GM19395 (cell line): ENCODE results near the gene PPP1R27.

Source experiments
- ATAC-seq: cut with Tn5 transposase; IDR thresholded peaks from one replicate; pipeline ENCODE4 v1.9.1; 2021; ENCODE audit warnings: mild to moderate bottlenecking, moderate library complexity; ENCODE audit not compliant: unreplicated experiment

Gene PPP1R27

GRCh38 chr17:81863123-81863675 is 28.3 kb upstream of the PPP1R27 start:
- no peak for ATAC-seq

DNA sequence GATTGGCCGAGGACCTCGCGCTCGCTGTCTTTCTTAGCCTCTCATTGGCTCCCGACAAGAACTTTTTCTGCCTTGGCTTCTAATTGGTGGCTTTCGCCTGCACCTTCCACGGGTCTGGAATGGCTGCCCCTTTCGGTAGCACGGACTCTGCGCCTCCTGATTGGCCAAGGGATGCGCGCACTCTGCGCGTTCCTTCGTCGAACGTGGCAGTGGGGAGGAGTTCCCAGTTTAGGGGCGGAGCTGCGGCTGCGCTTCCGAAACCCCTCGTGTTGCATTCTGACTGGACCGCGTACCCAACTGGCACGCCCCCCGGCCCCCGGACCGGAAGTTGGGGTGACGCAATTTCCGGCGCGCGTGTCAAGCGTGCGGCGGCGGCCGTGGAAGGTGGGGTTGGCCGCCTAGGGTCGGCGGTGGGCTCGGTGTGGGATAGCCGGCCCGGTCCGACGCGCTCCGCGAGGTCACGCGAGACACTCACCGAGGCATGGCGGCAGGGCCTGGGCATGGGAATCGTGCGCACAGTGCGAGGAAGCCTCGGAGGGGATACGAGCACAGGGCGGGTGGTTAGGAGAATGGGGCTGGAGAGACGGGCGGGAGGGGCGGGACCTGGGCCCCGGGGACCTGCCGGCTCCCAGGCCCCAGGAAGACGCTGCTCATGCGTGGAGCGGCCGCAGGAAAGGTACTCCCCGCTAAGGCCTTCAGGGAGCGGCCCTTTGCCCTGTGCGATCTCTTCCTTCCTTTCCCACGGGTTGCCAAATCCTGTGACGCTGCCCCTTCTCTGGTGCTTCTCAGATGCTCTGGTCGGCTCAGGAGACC is 26.1 kb upstream of the PPP1R27 start:
- peak; percentile 81 for ATAC-seq

GRCh38 chr17:81859906-81860755 is 25.3 kb upstream of the PPP1R27 start, which contains the start of gene P4HB:
Gene P4HB, minus strand, starts transcription at chr17:81860535. Its CDS starts 64 bp downstream, at chr17:81860471.
- ATAC-seq, result no peak

GRCh38 chr17:81858967-81859905 is 24.4 kb upstream of the PPP1R27 start:
- ATAC-seq, result no peak

DNA sequence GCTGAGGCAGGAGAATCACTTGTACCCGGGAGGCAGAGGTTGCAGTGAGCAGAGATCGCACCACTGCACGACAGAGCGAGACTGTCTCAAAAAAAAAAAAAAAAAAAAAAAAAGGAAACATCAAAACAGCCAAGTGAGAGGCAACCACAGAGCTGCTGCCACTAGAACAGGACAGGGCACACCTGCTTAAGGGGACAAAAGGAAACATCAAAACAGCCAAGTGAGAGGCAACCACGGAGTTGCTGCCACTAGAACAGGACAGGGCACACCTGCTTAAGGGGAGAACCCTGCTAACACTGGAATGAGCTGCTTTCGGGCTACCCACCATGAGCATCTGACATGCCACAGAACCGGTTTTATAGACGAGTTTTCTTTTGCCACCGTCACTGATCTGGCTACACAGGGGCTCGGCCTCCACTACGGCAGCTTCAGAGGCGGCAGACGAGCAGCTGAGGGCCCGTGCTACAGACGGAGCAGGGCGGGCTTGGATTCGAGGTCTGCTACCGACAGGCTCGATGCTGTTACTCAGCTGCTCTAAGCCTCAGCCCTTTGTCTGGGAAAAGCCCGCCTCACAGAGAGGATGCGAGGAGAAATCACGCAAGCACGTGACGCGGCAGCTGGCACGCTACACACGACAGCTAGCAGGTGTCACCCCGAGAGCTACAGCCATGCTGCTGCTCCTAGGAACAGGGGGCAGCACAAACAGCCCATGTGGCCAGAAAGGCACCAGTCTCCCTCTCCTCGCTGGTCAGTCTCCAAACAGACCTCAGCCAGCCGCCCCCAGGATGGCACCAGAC is 23.5 kb upstream of the PPP1R27 start:
- no peak for ATAC-seq

DNA sequence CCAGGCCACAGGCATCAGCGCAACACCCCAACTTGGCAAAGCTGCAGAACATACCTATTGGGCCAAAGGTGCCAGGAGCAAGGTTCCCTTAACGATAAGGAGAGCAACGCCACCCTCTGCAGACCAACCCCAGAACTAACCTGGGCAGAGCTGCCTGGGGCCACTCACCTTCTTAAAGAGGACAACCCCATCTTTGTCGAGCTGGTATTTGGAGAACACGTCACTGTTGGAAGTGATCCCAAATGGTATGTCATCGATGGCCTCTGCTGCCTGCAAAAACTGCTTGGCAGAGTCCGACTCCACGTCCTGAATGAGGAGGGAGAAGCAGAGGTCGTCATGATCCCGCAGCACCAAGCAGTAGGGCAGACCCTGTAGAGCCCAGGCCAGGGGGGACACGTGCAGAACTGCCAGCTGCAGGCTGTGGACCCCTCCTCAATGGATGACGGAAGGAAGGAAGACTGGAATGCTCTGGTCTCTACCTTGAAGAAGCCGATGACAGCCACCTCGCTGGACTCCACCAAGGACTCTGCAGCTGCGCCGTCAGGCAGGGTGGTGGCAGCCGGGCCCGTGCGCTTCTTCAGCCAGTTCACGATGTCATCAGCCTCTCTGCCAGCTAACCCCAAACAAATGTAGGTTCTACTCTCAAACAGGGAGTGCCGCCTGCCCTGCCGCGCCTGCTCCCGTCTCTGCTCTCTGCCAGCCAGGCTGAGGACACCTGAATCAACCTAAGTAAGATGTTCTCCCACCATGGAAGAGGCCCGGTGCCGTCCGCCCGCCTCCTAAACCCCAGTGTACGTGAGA is 20.3 kb upstream of the PPP1R27 start:
- ATAC-seq, result no peak

- ATAC-seq, result no peak
Measured at GRCh38 chr17:81852237-81852636, 17.4 kb upstream of the PPP1R27 start.

DNA sequence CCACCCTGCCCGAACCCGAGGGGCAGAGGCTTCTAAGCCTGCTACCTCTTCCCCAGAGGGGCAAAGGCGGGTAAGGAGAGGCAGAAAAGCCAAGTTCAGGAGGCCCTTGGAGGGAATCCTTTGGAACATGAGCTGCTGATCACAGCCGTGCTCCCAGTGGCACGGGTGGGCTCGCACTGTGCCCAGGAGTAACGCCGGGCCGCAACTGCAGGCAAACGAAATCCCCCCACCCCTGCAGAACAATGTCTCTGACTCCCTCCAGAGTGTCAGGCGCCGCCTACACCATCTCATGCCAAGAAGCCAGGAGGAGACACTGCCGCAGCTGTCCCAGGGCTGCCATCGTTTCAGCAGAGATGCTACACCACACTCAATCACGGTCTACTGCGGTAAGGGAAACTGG is 16.6 kb upstream of the PPP1R27 start:
- ATAC-seq, result no peak

- no peak for ATAC-seq
Measured at GRCh38 chr17:81849457-81849856, 14.6 kb upstream of the PPP1R27 start.

DNA sequence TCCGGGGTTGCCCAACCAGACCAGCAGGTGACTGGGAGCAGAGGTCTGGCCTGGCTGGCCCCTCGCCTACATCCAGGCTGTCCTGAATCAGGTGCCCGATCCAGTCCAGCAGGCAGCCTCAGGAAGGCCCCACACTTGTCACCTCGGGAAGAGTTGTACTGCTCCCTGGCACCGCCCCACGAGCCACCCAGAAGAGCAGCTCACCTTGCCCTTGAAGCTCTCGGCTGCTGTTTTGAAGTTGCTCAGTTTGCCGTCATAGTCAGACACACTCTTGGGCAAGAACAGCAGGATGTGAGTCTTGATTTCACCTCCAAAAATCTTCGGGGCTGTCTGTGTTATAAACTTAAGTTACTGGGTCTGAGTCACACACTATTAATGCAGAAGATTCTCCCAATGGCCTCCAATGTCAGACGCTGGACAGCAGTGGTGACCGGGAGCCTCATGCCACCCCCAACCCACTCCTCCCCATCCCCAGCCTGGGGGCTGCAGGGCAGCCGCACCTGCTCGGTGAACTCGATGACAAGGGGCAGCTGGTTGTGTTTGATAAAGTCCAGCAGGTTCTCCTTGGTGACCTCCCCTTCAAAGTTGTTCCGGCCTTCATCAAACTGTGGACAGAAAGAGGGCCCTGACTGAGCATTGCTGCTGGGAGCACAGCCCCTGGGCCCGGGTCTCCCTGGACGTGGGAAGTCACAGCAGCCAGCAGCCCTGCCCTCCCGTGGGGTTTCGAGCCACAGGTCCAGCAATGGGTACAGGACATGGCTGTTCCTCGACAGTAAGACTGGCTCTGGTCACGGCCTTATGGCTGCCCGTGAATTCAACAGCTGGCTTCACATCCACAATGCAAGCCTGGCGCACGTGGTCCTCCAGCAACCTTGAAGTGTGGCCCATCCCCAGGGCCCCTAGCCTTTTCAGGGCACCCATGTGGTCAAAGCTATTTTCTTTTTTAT is 12.2 kb upstream of the PPP1R27 start:
- ATAC-seq, result no peak

DNA sequence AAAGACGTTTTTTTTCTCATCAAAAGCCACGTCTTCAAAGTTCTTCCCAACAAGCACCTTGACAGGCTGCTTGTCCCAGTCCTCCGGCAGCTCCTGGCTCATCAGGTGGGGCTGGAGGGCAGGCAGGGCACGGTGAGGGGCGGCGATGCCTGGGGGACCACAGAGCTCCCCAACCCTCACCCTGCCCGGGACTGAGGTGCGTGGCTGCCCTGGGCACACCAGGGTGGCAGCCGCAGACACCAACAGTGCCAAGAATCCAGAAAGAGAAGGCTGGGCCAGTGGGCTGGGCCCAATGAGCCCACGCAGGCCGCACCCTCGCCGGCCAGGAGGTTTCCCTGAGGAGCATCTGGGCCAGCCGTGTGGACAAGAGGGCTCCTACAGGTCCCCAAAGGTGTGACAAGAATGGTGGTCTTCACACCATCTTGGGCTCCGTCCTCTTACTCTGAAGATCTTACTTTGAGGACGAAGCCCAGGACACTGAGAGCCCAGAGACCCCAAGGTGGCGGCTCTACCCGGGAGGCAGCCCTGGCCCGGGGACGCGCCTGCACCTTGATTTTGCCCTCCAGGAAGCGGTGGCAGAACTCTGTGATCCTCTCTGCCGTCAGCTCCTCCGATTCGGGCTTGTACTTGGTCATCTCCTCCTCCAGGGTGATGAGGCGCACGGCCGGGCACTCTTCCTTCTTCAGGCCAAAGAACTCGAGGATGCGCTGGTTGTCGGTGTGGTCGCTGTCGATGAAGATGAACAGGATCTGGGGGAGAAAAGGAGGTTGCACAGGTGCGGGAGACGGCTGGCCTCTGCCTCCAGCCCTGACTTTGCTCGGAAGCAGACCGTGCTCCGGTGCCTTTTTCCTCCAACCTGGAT is 11.3 kb upstream of the PPP1R27 start:
- ATAC-seq, result no peak

GRCh38 chr17:81845361-81845760 is 10.5 kb upstream of the PPP1R27 start:
- ATAC-seq, result no peak

DNA sequence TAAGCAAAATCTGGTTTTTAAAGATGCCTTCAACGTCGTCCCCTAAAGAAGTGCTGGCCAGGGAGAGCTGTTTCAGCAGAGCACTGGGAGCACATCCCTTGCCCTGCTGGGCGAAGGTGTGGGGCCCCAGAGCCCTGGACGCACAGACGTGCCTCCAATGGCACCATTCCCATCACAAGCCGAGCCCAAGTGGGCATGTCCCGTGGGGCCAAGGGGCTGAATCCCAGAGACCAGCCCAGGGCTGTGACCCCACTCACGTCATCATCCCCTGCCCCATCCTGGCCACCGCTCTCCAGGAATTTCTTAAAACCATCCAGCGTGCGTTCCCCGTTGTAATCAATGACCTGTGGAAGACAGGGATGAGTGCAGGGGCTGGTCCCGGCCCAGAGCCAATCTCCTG is 10.0 kb upstream of the PPP1R27 start:
- ATAC-seq, result no peak

- no peak for ATAC-seq
Measured at GRCh38 chr17:81844327-81844851, 9.5 kb upstream of the PPP1R27 start.

DNA sequence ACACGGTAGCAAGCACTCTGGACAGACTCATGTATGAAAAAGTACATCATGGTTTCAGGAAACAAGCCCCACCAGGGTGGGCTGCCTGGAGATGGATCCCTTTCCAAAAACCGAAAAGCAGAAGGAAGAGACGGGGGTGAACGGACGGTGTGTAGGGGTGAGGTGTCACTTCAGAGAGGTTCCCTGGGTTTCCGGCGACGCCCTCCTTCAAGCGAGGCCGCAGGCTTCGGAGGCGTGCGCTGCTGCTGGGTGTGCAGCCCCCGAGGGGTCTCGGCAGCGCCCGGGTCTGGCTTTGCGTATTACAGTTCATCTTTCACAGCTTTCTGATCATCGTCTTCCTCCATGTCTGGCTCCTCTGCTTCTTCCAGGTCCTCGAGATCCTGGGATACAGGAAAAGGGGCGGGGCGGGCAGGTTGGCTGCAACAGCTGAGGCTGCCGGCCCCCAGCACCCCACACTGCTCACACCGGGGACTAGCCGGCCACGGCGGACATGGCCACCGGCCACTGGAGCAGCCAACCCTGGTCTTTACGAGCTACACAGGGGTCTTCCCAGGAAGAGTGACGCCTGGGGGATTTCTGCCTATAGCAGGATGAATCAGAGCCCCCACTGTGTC is 9.0 kb upstream of the PPP1R27 start:
- no peak for ATAC-seq
